Measurements from ENCODE around the gene CALHM2. TPM values are rescaled to one million over a fixed set of nuclear protein-coding genes. Genes with fewer than 3 reads are reported as not detected.
A peak's percentile ranks its signal among the peaks of the same experiment; 100 is the strongest.

Gene CALHM2
- total and polyA plus RNA-seq, 2 donors (not counting 1 experiment from before 2014, with no cell fraction given), result 16.3 to 42.8 TPM

DNA sequence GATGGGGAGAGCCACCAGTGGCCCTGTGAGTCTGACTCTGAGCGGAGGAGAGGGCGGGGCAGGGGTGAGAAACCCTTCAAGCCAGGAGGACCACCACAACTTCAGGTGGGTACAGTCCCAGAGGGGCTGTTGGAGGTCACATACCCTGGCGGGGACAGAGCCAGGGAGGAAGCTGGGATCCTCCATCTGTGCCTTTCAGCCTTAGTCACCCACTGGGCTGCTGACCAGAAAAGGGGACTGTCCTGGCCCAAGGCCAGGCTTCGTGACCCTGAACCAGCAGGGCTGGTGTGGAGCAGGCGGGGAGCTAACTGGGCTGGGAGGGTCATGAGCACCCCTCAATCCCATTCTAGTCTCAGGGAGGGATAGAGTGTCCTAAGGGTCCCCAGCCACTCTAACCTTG lies 28.4 kb upstream of the CALHM2 start:
- no peaks in the 10 kb centered on the region for H3K79me2 ChIP-seq (ENCODE audit: control insufficient read depth, insufficient read depth, low read length)
- DNase-seq (no peak), ATAC-seq (ENCODE audit: low read depth) (no peak)
- no peaks in the 10 kb centered on the region for H4K20me1 ChIP-seq (ENCODE audit: control insufficient read depth, insufficient read depth, low read length, poor library complexity, severe bottlenecking)
- Mint-ChIP-seq H3K4me3 (no peak overlapping the region), H3K4me1 (peaks cover 12% of the 10 kb centered on the region), H3K27me3 (no peaks in the 10 kb centered on the region), H3K27ac (no peak overlapping the region), H3K9me3 (ENCODE audit: insufficient read depth) (no peaks in the 10 kb centered on the region)
- no peak overlapping the region for H3K27ac ChIP-seq (ENCODE audit: low read length in 2 of 2)
- H2AFZ ChIP-seq (ENCODE audit: insufficient read depth, low read depth, low read length, poor library complexity, severe bottlenecking), result no peak overlapping the region
- peaks cover 0 to 13% of the 10 kb centered on the region in 2 donors for H3K4me1 ChIP-seq (ENCODE audit: control insufficient read depth in 2 of 2, insufficient read depth in 2 of 2, low read length in 2 of 2)
- no peak overlapping the region for H3K9ac ChIP-seq (ENCODE audit: low read length)
- no peaks in the 10 kb centered on the region for H3K36me3 ChIP-seq (replicated peaks in 1 of 2; ENCODE audit: control extremely low read depth in 1 of 2, control insufficient read depth in 1 of 2, extremely low read depth in 1 of 2, insufficient read depth in 2 of 2, low read length in 1 of 2)
- H3K27me3 ChIP-seq (replicated peaks in 1 of 4; ENCODE audit: control extremely low read depth in 1 of 4, control insufficient read depth in 3 of 4, insufficient read depth in 4 of 4, low read length in 3 of 4), result no peaks in the 10 kb centered on the region
- H3K4me2 ChIP-seq (replicated peaks; ENCODE audit: low read depth, low read length, poor library complexity, severe bottlenecking), result no peak overlapping the region
- ChIA-PET POLR2A (no interaction called here), CTCF (interaction anchor here (0.7 to 8.0 kb wide), 5 partner anchors 9 to 63 kb away, joined by 3 to 138 read pairs (median 13); partner anchors contain the start of gene CALHM2)
- no peak overlapping the region for H3K4me3 ChIP-seq (ENCODE audit: control extremely low read depth in 1 of 5, extremely low read depth in 1 of 5, insufficient read depth in 1 of 5, low read depth in 2 of 5, low read length in 4 of 5)
- intact Hi-C loops (cut with micrococcal nuclease), result loop anchor here (10.0 kb wide), 1 partner anchor 646 kb away; the partner anchor contains the start of gene CYP17A1
- no peaks in the 10 kb centered on the region for H3K9me3 ChIP-seq (ENCODE audit: control extremely low read depth in 1 of 3, control insufficient read depth in 2 of 3, insufficient read depth in 1 of 3, low read length in 2 of 3)
- 96% methylated on average over 4 of the region's 5 CpGs for WGBS (ENCODE audit: insufficient coverage)
- TF ChIP-seq EZH2 (IDR thresholded peaks at IDR 0.05; ENCODE audit: borderline replicate concordance, insufficient read depth, low read depth, low read length, poor library complexity, severe bottlenecking) (no peak), CTCF (IDR thresholded peaks at IDR 0.05) (no peak)

DNA sequence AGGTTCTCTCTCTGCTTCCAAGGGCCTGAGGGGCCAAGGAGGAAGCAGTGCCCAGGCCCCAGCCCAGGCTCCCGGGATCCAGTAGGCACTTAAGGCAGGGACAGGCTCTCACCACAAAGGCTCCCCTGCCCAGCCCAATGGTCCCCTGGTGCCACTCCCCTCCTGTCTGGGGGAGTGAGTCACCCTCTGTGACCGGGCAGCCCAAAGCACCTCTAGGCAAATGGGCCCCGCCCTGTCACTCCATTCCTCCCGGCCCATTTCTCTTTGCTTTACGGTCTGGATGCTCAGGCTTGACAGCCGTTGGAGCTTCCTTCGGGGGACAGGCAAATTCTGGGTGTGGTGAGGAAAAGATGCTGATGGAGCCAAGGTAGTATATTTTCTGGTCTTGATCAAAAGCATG lies 27.0 kb upstream of the CALHM2 start, which contains the start of gene CALHM3:
Gene CALHM3, minus strand, starts transcription at position 106 of the 400 bp plus-strand sequence. CDS start 208 bp downstream, outside the sequence.
- no peaks in the 10 kb centered on the region for H3K9me3 Mint-ChIP-seq (ENCODE audit: insufficient read depth)
- no peak within 1 kb of the TSS for H3K4me3 Mint-ChIP-seq
- no peak within 1 kb of the TSS for H3K4me2 ChIP-seq (replicated peaks; ENCODE audit: low read depth, low read length, poor library complexity, severe bottlenecking)
- no peaks in the 10 kb centered on the region for H3K27me3 ChIP-seq (replicated peaks in 1 of 4; ENCODE audit: control extremely low read depth in 1 of 4, control insufficient read depth in 3 of 4, insufficient read depth in 4 of 4, low read length in 3 of 4)
- no peaks in the 10 kb centered on the region for H4K20me1 ChIP-seq (ENCODE audit: control insufficient read depth, insufficient read depth, low read length, poor library complexity, severe bottlenecking)
- intact Hi-C loops (cut with micrococcal nuclease), result no loop called here
- peaks cover 0 to 11% of the 10 kb centered on the region in 2 donors for H3K4me1 ChIP-seq (ENCODE audit: control insufficient read depth in 2 of 2, insufficient read depth in 2 of 2, low read length in 2 of 2)
- H3K4me1 Mint-ChIP-seq, result peaks cover 15% of the 10 kb centered on the region
- TF ChIP-seq CTCF (IDR thresholded peaks at IDR 0.05) (no peak), EZH2 (IDR thresholded peaks at IDR 0.05; ENCODE audit: borderline replicate concordance, insufficient read depth, low read depth, low read length, poor library complexity, severe bottlenecking) (no peak)
- H3K27ac Mint-ChIP-seq, result no peak within 1 kb of the TSS
- no peaks in the 10 kb centered on the region for H3K79me2 ChIP-seq (ENCODE audit: control insufficient read depth, insufficient read depth, low read length)
- WGBS (ENCODE audit: insufficient coverage), result 97% methylated on average over 4 of the region's 7 CpGs
- DNase-seq (no peak), ATAC-seq (ENCODE audit: low read depth) (no peak)
- H2AFZ ChIP-seq (ENCODE audit: insufficient read depth, low read depth, low read length, poor library complexity, severe bottlenecking), result peak within 1 kb of the TSS; percentile 3
- no peaks in the 10 kb centered on the region for H3K36me3 ChIP-seq (replicated peaks in 1 of 2; ENCODE audit: control extremely low read depth in 1 of 2, control insufficient read depth in 1 of 2, extremely low read depth in 1 of 2, insufficient read depth in 2 of 2, low read length in 1 of 2)
- H3K9me3 ChIP-seq (ENCODE audit: control extremely low read depth in 1 of 3, control insufficient read depth in 2 of 3, insufficient read depth in 1 of 3, low read length in 2 of 3), result no peaks in the 10 kb centered on the region
- CTCF ChIA-PET, result interaction anchor here (8.0 kb wide), 1 partner anchor 62 kb away, joined by 138 read pairs; no protein-coding TSS in a partner anchor
- H3K27ac ChIP-seq (ENCODE audit: low read length in 2 of 2), result no peak within 1 kb of the TSS
- no peak within 1 kb of the TSS for H3K9ac ChIP-seq (ENCODE audit: low read length)
- POLR2A ChIA-PET, result no interaction called here
- no peaks in the 10 kb centered on the region for H3K27me3 Mint-ChIP-seq
- H3K4me3 ChIP-seq (ENCODE audit: control extremely low read depth in 1 of 5, extremely low read depth in 1 of 5, insufficient read depth in 1 of 5, low read depth in 2 of 5, low read length in 4 of 5), result no peak within 1 kb of the TSS

Data from B cell (primary cell).